HG03103 (cell line): ENCODE data around the gene ACOT7.

Experiments
- ATAC-seq: cut with Tn5 transposase; IDR thresholded peaks from one replicate; pipeline ENCODE4 v1.9.1; 2021; ENCODE audit warnings: low read depth; ENCODE audit not compliant: unreplicated experiment

ACOT7 gene

DNA sequence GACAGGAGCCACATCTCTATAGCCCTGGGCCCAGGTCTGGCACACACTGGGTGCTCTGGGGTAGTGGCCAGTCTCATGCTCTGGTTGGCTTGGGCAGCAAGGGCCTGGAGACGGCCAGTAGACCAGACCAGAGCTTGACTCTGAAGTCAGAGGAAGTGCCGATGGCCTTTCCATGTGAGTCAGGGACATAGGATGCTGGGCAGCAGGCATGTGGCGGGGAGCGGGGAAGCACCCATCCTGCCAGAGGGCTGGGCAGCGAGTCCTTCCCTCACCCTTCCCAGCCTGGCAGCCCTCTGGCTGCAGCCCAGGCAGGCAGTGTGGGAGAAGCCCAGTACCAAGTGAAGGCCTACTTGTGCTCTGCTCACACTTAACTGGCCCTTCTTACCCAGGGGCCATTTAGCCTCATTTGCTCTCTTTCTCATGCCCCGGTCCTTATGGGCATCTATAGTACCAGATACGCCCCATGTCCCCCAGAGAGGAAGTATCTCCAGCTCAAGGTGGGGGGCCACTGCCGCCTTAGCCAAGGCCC lies 136.0 kb downstream of the ACOT7 start:
- no peak for ATAC-seq

DNA sequence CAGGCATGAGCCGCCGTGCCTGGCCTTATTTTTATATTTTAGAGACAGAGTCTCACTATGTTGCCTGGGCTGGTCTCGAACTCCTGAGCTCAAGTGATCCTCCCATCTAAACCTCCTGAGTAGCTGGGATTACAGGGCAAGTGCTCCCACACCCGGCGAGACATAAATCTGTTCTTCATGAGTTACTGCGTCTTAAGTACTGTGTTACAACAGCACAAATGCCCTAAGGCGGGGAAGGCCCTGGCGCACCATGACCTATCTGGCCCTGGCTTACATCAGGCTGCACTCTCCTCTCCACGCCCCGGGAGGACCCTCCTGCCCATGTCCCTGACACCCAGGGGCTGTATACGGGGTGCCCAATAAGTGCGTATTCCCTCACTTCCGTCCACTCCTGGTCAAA lies 136.9 kb downstream of the ACOT7 start:
- ATAC-seq: no peak

DNA sequence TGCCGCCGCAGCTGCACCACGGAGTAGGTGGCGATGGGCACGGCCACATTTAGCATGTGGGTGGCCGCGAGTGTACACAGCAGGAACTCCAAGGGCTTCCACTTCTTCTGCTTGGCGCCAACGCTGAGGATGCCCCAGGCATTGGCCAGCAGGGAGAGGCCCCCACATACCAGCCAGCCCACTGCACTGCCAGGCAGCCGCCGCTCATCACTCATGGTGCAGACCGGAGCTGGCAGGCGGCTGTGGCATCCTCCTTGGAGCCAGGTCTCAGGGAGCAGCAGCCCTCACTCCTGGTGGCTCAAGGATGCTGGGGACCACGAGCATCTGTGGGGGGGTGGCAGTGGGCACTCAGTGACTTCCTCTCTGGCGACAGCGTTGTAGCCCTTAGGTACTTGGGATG lies 138.9 kb downstream of the ACOT7 start:
- no peak for ATAC-seq

DNA sequence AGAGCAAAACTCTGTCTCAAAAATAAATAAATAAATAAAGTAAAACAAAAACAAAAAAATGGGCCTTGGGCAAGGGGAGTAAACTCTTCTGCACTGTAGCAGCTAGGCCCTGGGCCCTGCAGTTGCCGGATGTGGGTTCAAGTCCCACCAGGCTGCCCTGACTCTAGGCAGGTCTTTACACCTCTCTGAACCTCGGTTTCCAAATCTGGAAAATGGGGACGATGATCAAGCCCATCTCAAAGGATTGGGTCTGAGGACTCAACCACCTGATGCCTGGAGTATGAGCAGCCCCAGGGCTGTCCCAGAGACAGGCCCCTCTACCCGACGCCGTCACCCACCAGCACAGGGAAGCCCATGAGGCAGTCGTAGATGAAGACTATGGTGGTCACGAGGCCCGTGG lies 140.2 kb downstream of the ACOT7 start:
- ATAC-seq: no peak

DNA sequence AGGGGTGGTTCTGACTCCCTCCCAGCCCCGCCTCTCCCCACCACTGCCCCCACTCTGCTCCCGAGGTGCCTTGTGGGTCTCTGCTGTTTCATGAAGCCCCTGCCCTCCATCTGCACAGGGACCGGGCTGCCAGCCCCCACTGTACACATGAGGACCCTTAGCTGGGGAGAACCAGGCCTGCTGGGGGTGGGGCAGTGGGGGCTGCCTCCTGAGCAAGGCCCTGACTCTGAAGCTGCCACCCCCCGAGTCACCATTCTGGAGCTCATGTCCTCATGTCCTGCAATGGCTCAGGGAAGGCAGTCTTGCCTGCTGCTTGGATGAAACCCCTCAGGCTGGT lies 141.2 kb downstream of the ACOT7 start:
- no peak for ATAC-seq

DNA sequence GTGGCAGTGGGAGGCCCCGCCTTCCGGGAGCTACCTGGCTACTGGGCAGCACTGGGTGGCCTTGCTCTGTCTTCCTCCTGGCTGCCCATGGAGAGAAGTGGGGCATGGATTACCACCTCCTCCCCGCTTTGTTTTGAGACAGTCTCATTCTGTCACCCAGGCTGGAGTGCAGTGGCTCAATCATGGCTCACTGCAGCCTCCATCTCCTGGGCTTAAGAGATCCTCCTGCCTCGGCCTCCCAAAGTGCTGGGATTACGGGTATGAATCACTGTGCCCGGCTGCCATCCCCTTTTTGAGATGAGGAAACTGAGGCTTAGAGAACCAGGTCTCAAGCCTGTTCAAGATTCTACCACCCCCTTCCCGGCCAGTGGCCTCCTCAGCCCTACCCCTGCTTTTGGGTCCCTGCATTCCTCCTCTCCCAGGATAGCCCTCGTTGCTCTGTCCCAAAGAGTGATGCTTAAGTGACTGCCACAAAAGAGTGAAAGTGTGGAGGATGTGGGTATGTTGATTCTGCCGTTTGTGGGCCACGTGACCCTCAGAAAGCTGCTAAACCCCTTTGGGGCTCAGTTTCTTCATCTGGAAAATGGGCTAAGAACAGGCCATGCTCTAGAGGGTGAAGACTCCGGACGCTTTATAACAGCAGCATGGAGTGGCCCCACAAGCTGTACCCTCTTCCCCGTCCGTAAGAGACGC lies 141.7 kb downstream of the ACOT7 start:
- ATAC-seq: no peak

DNA sequence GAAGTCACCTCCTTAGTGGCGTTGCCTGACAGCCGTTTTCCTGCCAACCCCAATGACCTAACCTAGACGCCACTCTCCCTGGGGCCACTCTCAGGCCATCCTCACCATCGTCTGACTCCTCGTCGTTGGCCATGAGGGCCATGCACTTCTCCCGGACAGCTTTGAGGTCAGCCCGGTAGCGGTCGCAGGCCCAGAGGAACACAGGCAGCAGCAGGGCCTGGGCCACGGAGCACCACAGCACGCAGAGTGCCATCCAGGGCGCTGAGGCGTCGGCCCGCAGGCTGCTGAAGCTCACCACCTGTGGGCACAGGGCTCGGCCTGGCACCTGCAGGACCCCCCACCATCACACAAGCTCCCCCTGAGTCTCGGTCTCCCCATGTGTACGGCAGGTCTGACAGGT lies 142.3 kb downstream of the ACOT7 start:
- ATAC-seq: no peak

DNA sequence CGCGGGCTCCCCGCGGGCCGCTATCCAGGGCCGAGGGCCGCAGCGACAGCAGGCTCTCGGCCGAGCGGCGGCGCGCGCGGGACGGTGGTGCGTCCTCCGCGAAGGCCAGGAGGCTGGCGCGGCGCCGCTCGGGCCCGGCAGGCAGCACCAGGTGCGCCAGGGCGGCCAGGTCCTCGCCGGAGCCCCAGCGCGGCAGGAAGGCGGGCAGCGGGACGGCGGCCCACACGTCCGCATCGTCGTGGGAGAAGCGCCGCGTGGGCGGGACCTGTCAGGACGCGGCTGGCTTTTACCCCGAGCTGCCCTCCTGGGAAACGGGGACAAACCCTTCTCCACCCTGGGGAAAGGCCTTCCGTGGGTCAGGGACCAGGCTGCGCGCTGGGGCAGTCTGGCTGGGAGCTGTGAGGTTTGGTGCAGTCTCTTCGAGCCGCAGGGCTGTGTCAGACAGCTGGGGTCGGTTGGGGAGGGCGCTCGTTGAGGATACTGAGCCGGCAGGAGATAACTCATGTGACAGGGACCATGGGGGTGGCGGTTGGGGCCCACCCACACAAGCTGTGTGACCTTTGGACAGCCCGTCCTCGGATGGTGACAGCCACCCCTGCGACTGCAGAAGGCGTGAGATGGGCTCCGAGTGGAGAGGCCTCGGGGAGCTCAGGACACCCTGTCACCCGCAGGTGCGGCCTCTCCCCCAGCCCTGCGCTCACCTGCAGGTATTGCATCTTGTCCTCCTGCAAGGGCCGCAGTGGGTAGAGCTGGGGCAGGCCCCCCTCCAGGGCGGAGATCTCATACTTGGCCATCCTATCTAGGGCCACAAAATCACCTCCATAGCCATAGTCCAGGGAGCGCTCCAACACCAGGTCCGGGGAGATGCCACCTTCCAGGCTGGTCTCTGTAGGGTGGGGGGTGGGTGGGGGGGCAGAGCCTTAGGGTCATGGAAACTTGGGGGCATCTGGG lies 143.6 kb downstream of the ACOT7 start:
- no peak for ATAC-seq

DNA sequence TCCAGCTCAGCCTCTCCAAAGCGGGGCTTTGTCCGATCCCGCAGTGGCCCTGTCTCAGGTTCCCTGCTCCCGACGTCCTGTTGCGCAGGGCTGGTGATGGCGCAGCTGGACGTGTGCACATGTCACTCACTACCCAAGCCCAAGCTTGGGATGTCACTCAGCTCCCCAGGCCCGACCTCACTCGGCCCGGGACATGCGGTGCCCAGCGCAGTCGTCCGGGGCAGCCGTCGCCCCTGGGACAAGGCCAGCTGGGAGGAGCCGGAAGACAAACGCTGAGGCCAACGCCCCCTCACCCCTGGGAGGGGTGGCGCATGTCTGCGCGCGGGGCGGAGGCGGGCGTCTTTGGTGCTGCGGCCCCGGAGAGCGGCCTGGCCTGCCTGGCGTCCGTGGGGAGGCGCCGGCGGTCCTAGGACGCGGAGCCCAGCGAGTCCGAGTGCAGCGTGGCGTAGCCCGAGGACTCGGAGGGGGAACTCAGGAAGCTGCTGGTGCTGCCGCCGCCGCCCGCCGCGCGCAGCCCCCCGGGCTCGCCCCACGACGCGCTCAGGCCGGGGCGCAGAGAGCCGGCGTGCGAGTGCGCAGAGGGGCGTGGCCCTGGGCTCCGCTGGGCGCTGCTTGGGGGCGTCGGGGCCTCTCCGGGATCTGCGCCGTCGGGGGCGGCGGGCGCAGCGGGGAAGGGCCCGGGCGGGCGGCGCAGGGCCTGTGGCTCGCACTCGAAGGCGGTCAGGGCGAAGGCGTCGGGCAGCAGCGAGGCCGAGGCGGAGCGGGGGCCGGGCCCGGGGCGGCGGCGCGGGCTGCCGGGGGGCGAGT lies 144.4 kb downstream of the ACOT7 start:
- ATAC-seq: no peak

DNA sequence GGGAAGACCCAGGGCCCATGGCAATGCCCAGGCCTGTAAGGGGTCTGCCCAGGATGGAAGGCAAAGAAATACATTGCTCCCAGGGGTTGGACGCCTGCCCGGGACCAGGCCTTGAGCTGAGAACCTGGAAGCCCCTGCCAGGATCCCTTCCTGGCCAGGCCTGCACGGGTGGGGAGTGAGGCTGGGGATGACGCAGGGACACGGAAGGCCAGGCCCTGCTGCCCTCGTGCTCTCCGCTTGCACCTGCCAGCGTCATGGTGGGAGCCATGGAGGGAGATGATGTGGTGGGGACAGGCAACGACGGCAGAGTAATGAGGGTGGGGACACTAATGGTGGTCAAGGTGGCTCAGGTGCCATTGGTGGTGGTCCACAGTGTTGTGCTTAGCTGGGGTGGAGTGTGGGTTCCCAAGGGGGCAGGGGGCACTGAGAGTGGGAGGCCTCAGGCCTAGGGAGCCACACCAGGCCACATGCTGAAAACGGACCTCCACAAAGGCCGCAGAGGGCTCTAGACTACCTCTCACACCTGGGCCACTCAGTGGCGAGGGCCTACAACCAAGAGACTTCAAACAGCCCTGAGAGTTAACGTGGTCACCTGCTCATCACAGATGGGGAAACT lies 145.3 kb downstream of the ACOT7 start:
- ATAC-seq: no peak

DNA sequence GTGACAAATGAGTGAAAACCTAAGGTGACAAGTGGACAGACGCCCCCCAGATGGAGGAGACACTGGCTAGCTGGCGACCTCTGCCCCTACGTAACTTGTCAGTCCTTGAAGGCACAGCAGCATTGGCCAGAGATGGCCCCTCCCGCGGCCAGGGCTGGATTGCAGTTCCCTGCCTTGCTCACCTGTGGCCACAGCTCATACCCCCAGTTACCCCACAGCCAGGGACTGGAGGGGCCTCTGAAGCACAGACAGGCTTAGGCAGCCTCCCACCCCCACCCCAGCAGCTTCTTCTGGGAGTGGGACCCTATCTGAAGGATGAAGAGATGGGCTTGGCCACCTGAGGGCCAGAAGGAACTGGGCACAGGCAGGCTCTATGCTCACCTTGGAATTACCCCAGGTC lies 145.9 kb downstream of the ACOT7 start:
- no peak for ATAC-seq

DNA sequence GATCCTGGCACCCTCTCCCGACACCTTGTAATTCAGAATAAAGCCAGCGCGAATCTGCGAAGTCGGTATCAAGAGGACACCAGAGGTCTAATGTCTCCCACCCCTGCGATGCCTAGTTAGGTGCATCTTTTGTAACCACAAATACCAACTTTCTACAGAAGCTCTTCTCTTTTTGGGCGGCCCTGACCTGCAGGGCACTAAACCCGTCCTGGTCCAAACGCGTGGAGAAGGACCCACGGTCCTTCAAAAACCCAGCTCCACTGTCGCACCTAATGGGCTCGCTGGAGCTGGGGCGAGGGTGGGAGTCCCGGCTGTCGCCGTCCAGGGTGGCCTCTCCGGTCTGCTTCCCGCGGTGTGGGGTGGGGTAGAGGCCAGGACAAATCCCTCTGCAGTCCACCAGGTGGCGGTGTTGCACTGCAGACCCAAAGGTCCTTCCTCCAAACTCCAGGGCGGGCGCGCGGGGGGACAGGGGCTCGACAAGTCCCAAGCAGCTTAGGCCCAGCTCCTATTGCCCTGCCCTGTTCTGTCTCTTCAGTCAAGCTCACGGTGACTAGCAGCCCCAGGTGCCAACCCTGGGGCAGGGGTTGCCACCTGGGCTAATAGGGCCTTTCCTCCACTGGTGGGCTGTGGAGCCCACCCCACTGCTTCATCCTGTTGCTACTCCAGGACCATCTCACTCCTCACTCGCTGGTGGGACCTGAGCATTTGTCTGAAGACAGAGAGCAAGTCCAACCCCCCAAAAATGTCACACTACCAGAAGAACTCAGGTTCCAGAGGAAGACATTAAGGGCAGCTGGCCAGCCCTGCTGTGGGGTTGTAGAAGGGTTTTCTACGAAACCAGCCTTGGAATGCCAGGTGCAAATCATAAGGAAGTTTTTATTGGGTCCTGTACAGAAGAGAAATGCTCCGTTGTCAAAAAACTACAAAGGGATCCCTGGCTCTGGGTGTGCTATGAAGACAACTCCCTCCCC lies 146.8 kb downstream of the ACOT7 start:
- no peak for ATAC-seq

DNA sequence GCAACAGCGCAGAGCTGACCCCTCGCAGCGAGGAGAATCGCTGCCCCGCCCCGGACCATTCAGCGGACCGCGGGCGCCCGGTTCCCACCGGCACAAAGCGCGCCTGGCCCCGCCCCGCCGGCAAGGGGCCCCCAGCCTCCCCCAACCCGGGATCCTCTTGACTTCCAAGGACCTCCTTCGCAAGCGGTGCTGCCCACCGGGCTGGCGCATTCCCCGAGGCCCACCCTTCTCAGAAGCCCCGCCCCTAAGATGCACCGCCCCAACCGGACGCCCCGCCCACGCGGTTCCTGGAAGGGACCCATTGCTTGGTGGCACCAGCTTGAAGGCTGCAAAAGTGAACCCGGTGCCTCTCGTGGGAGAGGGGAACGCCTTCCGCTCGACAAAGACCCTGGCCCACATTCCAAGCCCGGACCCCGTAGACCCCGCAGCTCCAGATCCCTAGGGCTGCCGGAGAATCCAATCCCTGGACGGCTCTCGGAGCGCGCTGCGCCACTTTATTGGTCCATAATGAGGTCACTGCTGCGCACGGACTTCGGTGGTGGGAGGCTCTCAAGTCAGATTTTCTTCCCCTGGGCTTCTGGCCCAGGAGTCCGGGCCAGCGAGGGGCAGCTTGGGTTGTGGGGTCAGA lies 147.6 kb downstream of the ACOT7 start:
- ATAC-seq: no peak

DNA sequence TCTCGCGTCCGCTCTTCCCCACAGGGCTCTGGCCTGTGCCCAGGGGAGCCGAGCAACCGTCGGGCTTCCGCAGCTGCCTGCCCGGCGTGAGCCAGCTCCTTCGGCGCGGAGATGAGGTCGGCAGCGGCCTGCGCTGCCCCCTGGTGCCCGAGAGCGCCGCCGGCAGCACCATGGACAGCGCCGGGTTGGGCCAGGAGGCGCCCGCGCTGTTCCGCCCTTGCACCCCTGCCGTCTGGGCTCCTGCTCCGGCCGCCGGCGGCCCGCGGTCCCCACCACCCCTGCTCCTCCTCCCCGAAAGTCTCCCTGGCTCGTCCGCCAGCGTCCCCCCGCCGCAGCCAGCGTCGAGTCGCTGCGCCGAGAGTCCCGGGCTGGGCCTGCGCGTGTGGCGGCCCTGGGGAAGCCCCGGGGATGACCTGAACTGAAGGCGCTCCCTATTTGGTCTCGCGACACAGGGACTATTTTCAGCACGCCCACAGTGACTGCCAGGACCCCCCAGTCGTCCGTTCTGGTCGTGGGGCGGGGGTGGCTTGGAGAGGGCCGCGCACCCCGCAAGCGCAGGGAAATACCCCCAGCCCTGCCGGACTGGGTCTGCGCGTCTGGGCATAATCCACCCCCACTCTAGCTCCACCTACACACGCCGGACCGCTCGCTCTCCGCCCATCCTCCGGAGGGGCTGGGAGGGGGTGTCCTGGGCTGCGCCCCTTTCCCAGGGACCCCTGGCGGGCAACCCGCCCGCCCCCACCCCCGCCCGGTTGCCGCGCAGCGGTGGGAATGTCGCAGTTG lies 148.3 kb downstream of the ACOT7 start:
- ATAC-seq: no peak

DNA sequence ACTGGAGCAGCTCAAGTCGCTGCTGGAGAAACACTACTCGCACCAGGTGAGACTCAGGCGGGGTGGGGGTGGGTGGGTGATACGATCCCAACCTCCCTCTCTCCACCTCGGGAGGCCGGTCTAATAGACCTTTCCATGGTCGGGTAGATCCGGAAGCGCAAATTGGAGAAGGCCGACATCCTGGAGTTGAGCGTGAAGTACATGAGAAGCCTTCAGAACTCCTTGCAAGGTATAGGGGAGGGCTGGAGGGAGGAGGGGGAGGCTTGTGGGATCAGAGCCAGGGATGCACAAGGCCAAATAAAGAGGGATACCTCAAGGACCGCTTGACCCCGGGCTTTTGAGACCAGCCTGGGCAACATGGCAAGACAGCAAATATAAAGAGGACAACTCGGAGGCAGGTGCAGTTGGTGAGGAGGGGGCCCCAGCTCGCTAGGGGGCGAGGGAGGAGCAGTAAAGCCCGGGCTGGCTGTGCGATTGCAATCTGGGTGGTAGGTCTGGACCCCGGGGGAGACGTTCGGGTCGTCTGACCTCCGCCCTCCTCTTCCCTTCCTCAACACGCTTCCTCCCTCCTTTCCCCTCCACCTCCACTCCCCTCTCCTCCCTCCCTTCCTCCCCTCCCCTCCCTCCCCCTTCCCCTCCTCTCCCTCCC lies 149.0 kb downstream of the ACOT7 start:
- ATAC-seq: no peak

DNA sequence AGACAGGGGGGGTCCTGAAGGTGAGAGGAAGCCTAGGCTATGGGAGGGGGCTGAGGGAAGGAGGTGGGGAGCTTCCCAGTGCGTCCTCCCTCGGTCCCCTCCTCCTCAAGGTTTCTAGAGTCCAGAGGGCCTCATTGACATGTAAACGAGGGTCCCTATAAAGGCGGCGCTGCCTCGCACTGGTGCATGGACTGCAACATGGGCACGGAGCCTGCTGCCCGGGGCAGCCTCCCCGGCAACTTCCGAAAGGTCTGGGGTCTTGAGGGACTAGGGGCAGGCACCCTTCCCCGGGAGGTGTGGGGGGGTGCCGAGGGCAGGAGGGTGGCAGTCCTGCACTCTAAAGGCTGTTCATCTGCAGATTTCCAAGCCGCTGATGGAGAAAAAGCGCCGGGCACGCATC lies 149.6 kb downstream of the ACOT7 start, which contains the start of gene HES3:
Gene HES3 (plus strand): TSS at position 187 of the 400 bp plus-strand sequence. CDS start 187 bp downstream, at position 374.
- no peak for ATAC-seq

DNA sequence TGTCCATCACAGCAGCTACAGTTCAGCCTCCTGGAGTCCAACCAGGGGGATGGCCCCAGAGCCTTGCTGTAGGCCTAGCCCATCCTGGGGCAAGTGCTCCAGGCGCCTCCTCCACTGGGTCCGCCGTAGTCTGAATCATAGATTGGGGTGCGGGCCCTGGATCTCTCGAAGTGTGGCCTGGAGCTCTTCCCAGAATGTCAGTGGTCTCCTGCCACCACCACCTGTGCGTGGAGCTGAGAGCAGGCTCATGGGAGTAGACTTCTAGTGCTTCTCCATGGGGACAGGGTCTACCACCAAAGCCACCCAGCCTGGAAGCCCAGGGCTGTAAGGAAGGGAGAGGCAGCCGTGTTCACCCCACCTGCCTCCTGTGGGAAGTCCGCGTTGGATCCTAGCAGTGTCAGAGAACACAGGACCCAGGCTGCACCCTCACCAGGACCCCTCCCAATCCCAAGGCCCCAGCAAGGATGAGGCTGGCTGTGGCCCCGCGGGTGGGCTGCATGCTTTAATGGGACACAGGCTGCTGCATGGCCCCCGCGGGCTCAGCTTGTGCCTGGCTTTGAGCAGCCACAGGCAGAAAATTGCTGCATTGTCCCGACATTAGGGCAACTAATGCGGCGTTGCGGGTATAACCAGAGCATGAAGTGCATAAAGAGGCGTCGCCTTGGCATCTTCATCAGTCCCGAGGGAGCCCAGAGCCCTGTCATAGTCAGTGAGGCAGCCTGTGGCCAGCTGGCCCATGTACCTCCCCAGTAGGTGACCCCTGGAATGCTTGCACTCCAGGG lies 150.3 kb downstream of the ACOT7 start:
- no peak for ATAC-seq
